Panc1 (cell line): Measurements from ENCODE around the gene EIF4EBP3. TPM values are rescaled to one million over a fixed set of nuclear protein-coding genes. Genes with fewer than 3 reads are reported as not detected.

Source experiments
- ATAC-seq: fragments of 200-7000 bp; cut with Tn5 transposase; 2 replicates; pipeline ENCODE4 v1.9.1; 2020; ENCODE audit warnings: mild to moderate bottlenecking, moderate library complexity
- BruUV-seq: library from RNA; stranded (reverse); fragments of 400-500 nt; replicated peaks from 2 replicates; lab custom pipeline; 2021; lab: Mats Ljungman, UMichigan
- CTCF ChIA-PET: fragments of 300-600 bp; sonication (Branson Sonifier 250); formaldehyde crosslinking; loops from one replicate; lab custom pipeline; 2022; ENCODE audit warnings: antibody characterized with exemption; lab: Charles Lee
- POLR2A ChIA-PET: fragments of 300-600 bp; sonication (Branson Sonifier 250); formaldehyde crosslinking; loops from one replicate; lab custom pipeline; 2022; ENCODE audit warnings: antibody characterized with exemption; lab: Charles Lee
- DNase-seq: peaks from one replicate; pipeline ENCODE4 v3.0.0-alpha.2; 2010; ENCODE audit warnings: low read depth, low spot score
- H3K27ac ChIP-seq: 2 replicates; pipeline ENCODE4 v1.5.1; 2011; ENCODE audit warnings: mild to moderate bottlenecking, low read length, inconsistent platforms
- H3K27me3 ChIP-seq: fragments of 200-500 bp; sonication (Bioruptor generic); 2 replicates; pipeline ENCODE4 v1.6.0; 2014; ENCODE audit warnings: low read length, inconsistent platforms; ENCODE audit not compliant: control insufficient read depth, insufficient read depth
- H3K36me3 ChIP-seq: fragments of 200-500 bp; sonication (Bioruptor generic); 2 replicates; pipeline ENCODE4 v1.5.1; 2014; ENCODE audit warnings: inconsistent platforms, mild to moderate bottlenecking, low read length, moderate library complexity; ENCODE audit not compliant: control insufficient read depth, insufficient read depth
- H3K4me1 ChIP-seq: 2 replicates; pipeline ENCODE4 v1.5.1; 2011; ENCODE audit warnings: inconsistent platforms, mild to moderate bottlenecking, low read length, moderate library complexity; ENCODE audit not compliant: control insufficient read depth, insufficient read depth
- H3K4me3 ChIP-seq, 2 experiments: 2 replicates each; pipeline ENCODE4 v1.5.1; 2011 to 2012; ENCODE audit warnings: low read depth in 2 of 2, low read length in 2 of 2, mild to moderate bottlenecking in 2 of 2, inconsistent platforms in 1 of 2, moderate library complexity in 1 of 2
- H3K9me3 ChIP-seq: fragments of 200-500 bp; sonication (Bioruptor generic); 2 replicates; pipeline ENCODE4 v1.5.1; 2014; ENCODE audit warnings: low read depth, mild to moderate bottlenecking, inconsistent platforms, low read length, moderate library complexity; ENCODE audit not compliant: control insufficient read depth, insufficient read depth
- CTCF ChIP-seq: fragments of 450-650 bp; IDR thresholded peaks from 2 replicates; pipeline ENCODE4 v1.5.1; 2017; ENCODE audit warnings: mild to moderate bottlenecking
- POLR2AphosphoS5 ChIP-seq: IDR thresholded peaks from 2 replicates; pipeline ENCODE4 v1.6.1; 2012; ENCODE audit warnings: mild to moderate bottlenecking, low read depth, low read length, moderate library complexity
- SIN3A ChIP-seq: IDR thresholded peaks from 2 replicates; pipeline ENCODE4 v1.6.1; 2012; ENCODE audit warnings: low read depth, mild to moderate bottlenecking, low read length, moderate library complexity, borderline replicate concordance; ENCODE audit not compliant: insufficient read depth
- TCF7L2 ChIP-seq: IDR thresholded peaks from 2 replicates; pipeline ENCODE4 v1.6.1; 2011; ENCODE audit warnings: mild to moderate bottlenecking, low read depth, low read length, inconsistent platforms
- in situ Hi-C: cut with HindIII; loops from 2 replicates; pipeline ENCODE4 v1.10.0; 2016; ENCODE audit warnings: low sequenced_read_pairs, low pct_unique_long_range_greater_than_20kb
- intact Hi-C: fragments of 100-400 bp; cut with micrococcal nuclease; formaldehyde crosslinking; loops from one replicate; pipeline ENCODE4 v1.10.0; 2022; ENCODE audit not compliant: unreplicated experiment
- total RNA-seq: library from RNA; stranded (reverse); gene quantifications from one replicate; pipeline ENCODE4 v1.2.1, GENCODE V29; 2021; ENCODE audit not compliant: unreplicated experiment
- TF ChIP-seq, protein P1 (sequence below), 2 experiments: IDR thresholded peaks; 2 replicates each; pipeline ENCODE4 v1.6.1; 2011 to 2012; ENCODE audit warnings: low read depth in 2 of 2, control low read depth in 1 of 2, low read length in 1 of 2, mild to moderate bottlenecking in 1 of 2, moderate library complexity in 1 of 2; ENCODE audit not compliant: insufficient read depth in 1 of 2

EIF4EBP3 gene
- total RNA-seq, 1 experiment from 2014 or later = 8.6 TPM

DNA sequence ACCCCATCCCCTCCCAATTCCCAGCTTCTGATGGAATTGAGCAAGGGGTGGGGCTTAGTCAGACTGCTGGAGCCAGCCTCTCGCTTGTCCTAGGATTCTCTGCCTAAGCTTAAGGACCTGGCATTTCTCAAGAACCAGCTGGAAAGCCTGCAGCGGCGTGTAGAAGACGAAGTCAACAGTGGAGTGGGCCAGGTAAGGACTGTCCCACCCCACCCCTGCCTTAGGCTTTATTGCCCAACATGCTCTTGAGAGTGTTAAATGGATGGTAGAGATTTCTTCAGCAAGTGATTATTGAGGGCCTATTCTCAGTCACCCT is 18.3 kb downstream of the EIF4EBP3 start:
- Histone ChIP-seq H3K4me1 (peaks cover 22% of the 10 kb centered on the region), H3K4me3 (peak overlapping the region; percentile 89 to 98), H3K27me3 (no peaks in the 10 kb centered on the region), H3K9me3 (no peaks in the 10 kb centered on the region), H3K27ac (peak overlapping the region; percentile 99), H3K36me3 (peaks cover 9% of the 10 kb centered on the region)
- no peak for TF ChIP-seq POLR2AphosphoS5
- ATAC-seq (no peak), DNase-seq (no peak)
- ChIA-PET CTCF (no interaction called here), POLR2A (no interaction called here)
- intact Hi-C loops = no loop called here
- BruUV-seq = no TSS peak
- in situ Hi-C loops = no loop called here

- Histone ChIP-seq H3K4me3 (no peak overlapping the region), H3K36me3 (peaks cover 9% of the 10 kb centered on the region), H3K9me3 (no peaks in the 10 kb centered on the region), H3K4me1 (peaks cover 22% of the 10 kb centered on the region), H3K27ac (no peak overlapping the region), H3K27me3 (no peaks in the 10 kb centered on the region)
- ChIA-PET POLR2A (no interaction called here), CTCF (interaction anchor here (0.6 kb wide), 1 partner anchor 68 kb away, joined by 3 read pairs; no protein-coding TSS in a partner anchor)
- ATAC-seq (no peak), DNase-seq (no peak)
- BruUV-seq = no TSS peak
- intact Hi-C loops = no loop called here
- TF ChIP-seq, protein P1, sequence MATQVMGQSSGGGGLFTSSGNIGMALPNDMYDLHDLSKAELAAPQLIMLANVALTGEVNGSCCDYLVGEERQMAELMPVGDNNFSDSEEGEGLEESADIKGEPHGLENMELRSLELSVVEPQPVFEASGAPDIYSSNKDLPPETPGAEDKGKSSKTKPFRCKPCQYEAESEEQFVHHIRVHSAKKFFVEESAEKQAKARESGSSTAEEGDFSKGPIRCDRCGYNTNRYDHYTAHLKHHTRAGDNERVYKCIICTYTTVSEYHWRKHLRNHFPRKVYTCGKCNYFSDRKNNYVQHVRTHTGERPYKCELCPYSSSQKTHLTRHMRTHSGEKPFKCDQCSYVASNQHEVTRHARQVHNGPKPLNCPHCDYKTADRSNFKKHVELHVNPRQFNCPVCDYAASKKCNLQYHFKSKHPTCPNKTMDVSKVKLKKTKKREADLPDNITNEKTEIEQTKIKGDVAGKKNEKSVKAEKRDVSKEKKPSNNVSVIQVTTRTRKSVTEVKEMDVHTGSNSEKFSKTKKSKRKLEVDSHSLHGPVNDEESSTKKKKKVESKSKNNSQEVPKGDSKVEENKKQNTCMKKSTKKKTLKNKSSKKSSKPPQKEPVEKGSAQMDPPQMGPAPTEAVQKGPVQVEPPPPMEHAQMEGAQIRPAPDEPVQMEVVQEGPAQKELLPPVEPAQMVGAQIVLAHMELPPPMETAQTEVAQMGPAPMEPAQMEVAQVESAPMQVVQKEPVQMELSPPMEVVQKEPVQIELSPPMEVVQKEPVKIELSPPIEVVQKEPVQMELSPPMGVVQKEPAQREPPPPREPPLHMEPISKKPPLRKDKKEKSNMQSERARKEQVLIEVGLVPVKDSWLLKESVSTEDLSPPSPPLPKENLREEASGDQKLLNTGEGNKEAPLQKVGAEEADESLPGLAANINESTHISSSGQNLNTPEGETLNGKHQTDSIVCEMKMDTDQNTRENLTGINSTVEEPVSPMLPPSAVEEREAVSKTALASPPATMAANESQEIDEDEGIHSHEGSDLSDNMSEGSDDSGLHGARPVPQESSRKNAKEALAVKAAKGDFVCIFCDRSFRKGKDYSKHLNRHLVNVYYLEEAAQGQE (IDR thresholded peaks at IDR 0.05; ENCODE audit: insufficient read depth in 1 of 2, low read depth in 2 of 2, low read length in 1 of 2) = no peak
- TF ChIP-seq SIN3A = no peak
- TF ChIP-seq POLR2AphosphoS5 = no peak
- no peak for TF ChIP-seq TCF7L2
- TF ChIP-seq CTCF = no peak
- in situ Hi-C loops = no loop called here
Observed at GRCh38 chr5:140566665-140567064, 19.2 kb downstream of the EIF4EBP3 start.

DNA sequence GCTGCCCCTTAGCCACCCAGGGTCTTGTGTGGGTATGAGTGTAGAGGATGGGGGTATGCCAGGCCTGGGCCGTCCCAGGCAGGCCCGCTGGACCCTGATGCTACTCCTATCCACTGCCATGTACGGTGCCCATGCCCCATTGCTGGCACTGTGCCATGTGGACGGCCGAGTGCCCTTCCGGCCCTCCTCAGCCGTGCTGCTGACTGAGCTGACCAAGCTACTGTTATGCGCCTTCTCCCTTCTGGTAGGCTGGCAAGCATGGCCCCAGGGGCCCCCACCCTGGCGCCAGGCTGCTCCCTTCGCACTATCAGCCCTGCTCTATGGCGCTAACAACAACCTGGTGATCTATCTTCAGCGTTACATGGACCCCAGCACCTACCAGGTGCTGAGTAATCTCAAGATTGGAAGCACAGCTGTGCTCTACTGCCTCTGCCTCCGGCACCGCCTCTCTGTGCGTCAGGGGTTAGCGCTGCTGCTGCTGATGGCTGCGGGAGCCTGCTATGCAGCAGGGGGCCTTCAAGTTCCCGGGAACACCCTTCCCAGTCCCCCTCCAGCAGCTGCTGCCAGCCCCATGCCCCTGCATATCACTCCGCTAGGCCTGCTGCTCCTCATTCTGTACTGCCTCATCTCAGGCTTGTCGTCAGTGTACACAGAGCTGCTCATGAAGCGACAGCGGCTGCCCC is 19.8 kb downstream of the EIF4EBP3 start:
- in situ Hi-C loops (no loop called here), intact Hi-C loops (no loop called here)
- H3K4me1 ChIP-seq = peaks cover 22% of the 10 kb centered on the region
- POLR2A ChIA-PET = interaction anchor here (0.6 kb wide), 1 partner anchor 859 kb away, joined by 3 read pairs; no protein-coding TSS in a partner anchor
- H3K27ac ChIP-seq = no peak overlapping the region
- CTCF ChIA-PET = no interaction called here
- H3K9me3 ChIP-seq = no peaks in the 10 kb centered on the region
- no peaks in the 10 kb centered on the region for H3K27me3 ChIP-seq
- H3K36me3 ChIP-seq = peaks cover 9% of the 10 kb centered on the region
- no peak overlapping the region for H3K4me3 ChIP-seq
- no peak for DNase-seq
- no peak for ATAC-seq
- no TSS peak for BruUV-seq
- TF ChIP-seq SIN3A = no peak
- TF ChIP-seq, protein P1 (IDR thresholded peaks at IDR 0.05; ENCODE audit: insufficient read depth in 1 of 2, low read depth in 2 of 2, low read length in 1 of 2) = no peak
- TF ChIP-seq POLR2AphosphoS5 = no peak
- no peak for TF ChIP-seq TCF7L2
- TF ChIP-seq CTCF = no peak
